ENCODE measurements around the gene ALG12. TPM values are rescaled to one million over a fixed set of nuclear protein-coding genes. Genes with fewer than 3 reads are reported as not detected.

The ALG12 gene
- total RNA-seq, 1 experiment from 2014 or later = 16.6 TPM

- intact Hi-C loops (cut with micrococcal nuclease) = loop anchor here (10.0 kb wide), 1 partner anchor 269 kb away; the partner anchor contains the start of gene SELENOO
- Histone ChIP-seq H3K79me2 (ENCODE audit: insufficient read depth, low read length) (no peaks in the 10 kb centered on the region), H3K9ac (ENCODE audit: low read length) (no peak overlapping the region), H3K27ac (ENCODE audit: low read depth, low read length) (no peak overlapping the region), H3K9me2 (ENCODE audit: insufficient read depth) (no peaks in the 10 kb centered on the region), H3K27me3 (ENCODE audit: insufficient read depth, low read length) (no peaks in the 10 kb centered on the region), H3K36me3 (ENCODE audit: control insufficient read depth in 1 of 2, insufficient read depth in 2 of 2, low read length in 2 of 2) (no peaks in the 10 kb centered on the region), H2AFZ (ENCODE audit: low read depth, low read length, poor library complexity, severe bottlenecking) (no peak overlapping the region), H3K9me3 (ENCODE audit: control insufficient read depth in 1 of 2, insufficient read depth in 1 of 2, low read depth in 1 of 2, low read length in 2 of 2) (no peaks in the 10 kb centered on the region), H3K4me1 (ENCODE audit: control insufficient read depth in 1 of 2, insufficient read depth in 2 of 2, low read length in 2 of 2) (peaks cover 30 to 49% of the 10 kb centered on the region in 2 experiments), H4K20me1 (ENCODE audit: insufficient read depth) (no peaks in the 10 kb centered on the region), H3K4me2 (ENCODE audit: low read length) (0 out of 2 replicates have a peak overlapping the region, but pooled peaks have one; percentile 73), H3K4me3 (replicated peaks in 1 of 2; ENCODE audit: low read depth in 1 of 2, low read length in 2 of 2) (no peak overlapping the region)
- RAD21 ChIA-PET (ENCODE audit: low non-redundant PET in 1 of 2, low total read pairs in 2 of 2, uncharacterized antibody in 2 of 2, unreplicated experiment in 2 of 2) = interaction anchor here in 1 of 2 experiments (0.8 kb wide), 1 partner anchor 24 kb away, joined by 3 read pairs; no protein-coding TSS in a partner anchor
- TF ChIP-seq, protein P1, sequence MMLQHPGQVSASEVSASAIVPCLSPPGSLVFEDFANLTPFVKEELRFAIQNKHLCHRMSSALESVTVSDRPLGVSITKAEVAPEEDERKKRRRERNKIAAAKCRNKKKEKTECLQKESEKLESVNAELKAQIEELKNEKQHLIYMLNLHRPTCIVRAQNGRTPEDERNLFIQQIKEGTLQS (IDR thresholded peaks at IDR 0.05) = no peak
- no peak for TF ChIP-seq EZH2 (IDR thresholded peaks at IDR 0.05)
- TF ChIP-seq TCF7L2 (IDR thresholded peaks at IDR 0.05; ENCODE audit: borderline replicate concordance, extremely low read depth, insufficient read depth, insufficient read length) = no peak
- TF ChIP-seq SRF (IDR thresholded peaks at IDR 0.05; ENCODE audit: low read depth) = no peak
- TF ChIP-seq CEBPB (IDR thresholded peaks at IDR 0.05; ENCODE audit: low read depth) = no peak
- TF ChIP-seq POLR2A (IDR thresholded peaks at IDR 0.05; ENCODE audit: borderline replicate concordance, extremely low read depth, insufficient read depth, insufficient read length) = no peak
- no peak for TF ChIP-seq SIN3A (IDR thresholded peaks at IDR 0.05; ENCODE audit: low read depth)
- TF ChIP-seq POLR2AphosphoS5 (IDR thresholded peaks at IDR 0.05; ENCODE audit: low read depth, low read length) = no peak
- no peak for TF ChIP-seq REST (IDR thresholded peaks at IDR 0.05; ENCODE audit: low read depth)
- no peak for TF ChIP-seq EZH2phosphoT487 (IDR thresholded peaks at IDR 0.05; ENCODE audit: borderline replicate concordance)
- no peak for TF ChIP-seq FOSL1 (IDR thresholded peaks at IDR 0.05; ENCODE audit: low read depth)
- no peak for TF ChIP-seq ELF1 (IDR thresholded peaks at IDR 0.05; ENCODE audit: borderline replicate concordance, low read depth)
- TF ChIP-seq ZNF274 (IDR thresholded peaks at IDR 0.05; ENCODE audit: low read depth, low read length) = no peak
- no peak for TF ChIP-seq JUND (IDR thresholded peaks at IDR 0.05)
- no peak for TF ChIP-seq RAD21 (IDR thresholded peaks at IDR 0.05; ENCODE audit: low read depth)
- TF ChIP-seq CBX3 (IDR thresholded peaks at IDR 0.05; ENCODE audit: low read depth) = no peak
- no peak for TF ChIP-seq SP1 (IDR thresholded peaks at IDR 0.05; ENCODE audit: low read depth)
- no peak for TF ChIP-seq YY1 (IDR thresholded peaks at IDR 0.05; ENCODE audit: extremely low read depth, insufficient replicate concordance, low read depth, low read length)
- TF ChIP-seq, protein P2, sequence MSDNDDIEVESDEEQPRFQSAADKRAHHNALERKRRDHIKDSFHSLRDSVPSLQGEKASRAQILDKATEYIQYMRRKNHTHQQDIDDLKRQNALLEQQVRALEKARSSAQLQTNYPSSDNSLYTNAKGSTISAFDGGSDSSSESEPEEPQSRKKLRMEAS (IDR thresholded peaks at IDR 0.05) = no peak
- no peak for TF ChIP-seq ZBTB33 (IDR thresholded peaks at IDR 0.05; ENCODE audit: extremely low read depth, insufficient replicate concordance, low read length)
- POLR2A ChIA-PET = interaction anchor here (0.8 to 1.0 kb wide), 3 partner anchors 24 to 95 kb away, joined by 3 to 4 read pairs (median 3); no protein-coding TSS in a partner anchor
- CTCF ChIA-PET = interaction anchor here (2.8 kb wide), 1 partner anchor 95 kb away, joined by 18 read pairs; no protein-coding TSS in a partner anchor
- no peak for DNase-seq (ENCODE audit: low read depth, low spot score)
- BruUV-seq (replicated peaks) = no TSS peak
- no peak for ATAC-seq
Measured at GRCh38 chr22:49935561-49935960, 17.3 kb upstream of the ALG12 start.
